Measurements from ENCODE around the gene SLC22A7. TPM values are rescaled to one million over a fixed set of nuclear protein-coding genes. Genes with fewer than 3 reads are reported as not detected.

The SLC22A7 gene
- polyA plus RNA-seq, 1 donor from 2014 or later: 2.3 TPM

DNA sequence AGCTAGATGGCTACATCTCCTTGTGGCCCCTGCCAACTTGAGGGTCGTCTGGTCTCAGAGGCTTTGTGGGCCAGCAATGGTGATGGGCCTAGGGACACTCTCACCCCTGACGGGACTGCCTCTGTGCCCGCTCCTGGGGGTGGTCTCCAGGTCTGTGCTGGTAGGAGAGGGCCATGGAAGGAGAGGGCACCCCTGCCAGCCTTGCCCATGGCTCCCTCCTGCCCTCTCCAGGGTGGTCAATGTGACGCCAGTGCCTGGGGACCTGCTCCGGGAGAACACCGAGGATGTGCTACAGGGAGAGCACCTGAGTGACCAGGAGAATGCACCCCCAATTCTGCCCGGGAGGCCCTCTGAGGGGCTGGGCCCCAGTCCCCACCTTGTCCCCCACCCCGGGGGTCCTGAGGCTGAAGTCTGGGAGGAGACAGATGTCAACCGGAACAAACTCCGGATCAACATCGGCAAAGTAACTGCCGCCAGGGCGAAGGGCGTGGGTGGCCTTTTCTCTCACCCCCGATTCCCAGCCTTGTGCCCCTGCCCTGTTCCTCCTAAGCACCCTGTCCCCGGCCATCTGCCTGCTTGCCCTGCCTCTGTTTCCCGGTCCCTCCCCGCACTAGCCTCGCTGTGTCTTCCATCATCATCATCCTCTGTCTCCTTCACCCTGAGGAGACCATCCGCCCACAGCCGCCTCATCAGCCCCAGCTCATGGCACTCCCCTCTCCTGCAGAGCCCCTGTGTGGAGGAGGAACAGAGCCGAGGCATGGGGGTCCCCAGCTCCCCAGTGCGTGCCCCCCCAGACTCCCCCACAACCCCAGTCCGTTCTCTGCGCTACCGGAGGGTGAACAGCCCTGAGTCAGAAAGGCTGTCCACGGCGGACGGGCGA lies 39.0 kb upstream of the SLC22A7 start:
- Histone ChIP-seq H3K9me3 (ENCODE audit: low read length) (no peaks in the 10 kb centered on the region), H2AFZ (ENCODE audit: low read depth, low read length) (no peak overlapping the region), H3K36me3 (ENCODE audit: insufficient read depth, low read length) (peaks cover 11% of the 10 kb centered on the region), H3K4me2 (ENCODE audit: low read length) (no peak overlapping the region), H3K9me2 (ENCODE audit: insufficient read depth, low read length) (no peaks in the 10 kb centered on the region), H3K79me2 (replicated peaks; ENCODE audit: insufficient read depth, low read length) (no peaks in the 10 kb centered on the region), H3K9ac (ENCODE audit: low read length) (no peak overlapping the region), H4K20me1 (ENCODE audit: insufficient read depth) (no peaks in the 10 kb centered on the region), H3K27ac (ENCODE audit: low read length) (no peak overlapping the region), H3K4me3 (ENCODE audit: low read length) (no peak overlapping the region), H3K27me3 (ENCODE audit: insufficient read depth, low read depth, low read length) (no peaks in the 10 kb centered on the region), H3F3A (ENCODE audit: insufficient read depth, low read length, poor library complexity, severe bottlenecking) (no peaks in the 10 kb centered on the region)
- TF ChIP-seq EP300 (conservative IDR thresholded peaks at IDR 0.05; ENCODE audit: poor library complexity, severe bottlenecking): no peak
- TF ChIP-seq RAD21 (conservative IDR thresholded peaks at IDR 0.05): no peak
- TF ChIP-seq TAF1 (IDR thresholded peaks at IDR 0.05; ENCODE audit: low read depth): no peak
- no peak for TF ChIP-seq MXI1 (conservative IDR thresholded peaks at IDR 0.05; ENCODE audit: poor library complexity, severe bottlenecking)
- TF ChIP-seq SMC3 (conservative IDR thresholded peaks at IDR 0.05; ENCODE audit: poor library complexity): no peak
- no peak for TF ChIP-seq EZH2 (IDR thresholded peaks at IDR 0.05; ENCODE audit: borderline replicate concordance, insufficient read depth, low read length, poor library complexity, severe bottlenecking)
- TF ChIP-seq POLR2AphosphoS5 (IDR thresholded peaks at IDR 0.05): no peak
- TF ChIP-seq, protein P1, sequence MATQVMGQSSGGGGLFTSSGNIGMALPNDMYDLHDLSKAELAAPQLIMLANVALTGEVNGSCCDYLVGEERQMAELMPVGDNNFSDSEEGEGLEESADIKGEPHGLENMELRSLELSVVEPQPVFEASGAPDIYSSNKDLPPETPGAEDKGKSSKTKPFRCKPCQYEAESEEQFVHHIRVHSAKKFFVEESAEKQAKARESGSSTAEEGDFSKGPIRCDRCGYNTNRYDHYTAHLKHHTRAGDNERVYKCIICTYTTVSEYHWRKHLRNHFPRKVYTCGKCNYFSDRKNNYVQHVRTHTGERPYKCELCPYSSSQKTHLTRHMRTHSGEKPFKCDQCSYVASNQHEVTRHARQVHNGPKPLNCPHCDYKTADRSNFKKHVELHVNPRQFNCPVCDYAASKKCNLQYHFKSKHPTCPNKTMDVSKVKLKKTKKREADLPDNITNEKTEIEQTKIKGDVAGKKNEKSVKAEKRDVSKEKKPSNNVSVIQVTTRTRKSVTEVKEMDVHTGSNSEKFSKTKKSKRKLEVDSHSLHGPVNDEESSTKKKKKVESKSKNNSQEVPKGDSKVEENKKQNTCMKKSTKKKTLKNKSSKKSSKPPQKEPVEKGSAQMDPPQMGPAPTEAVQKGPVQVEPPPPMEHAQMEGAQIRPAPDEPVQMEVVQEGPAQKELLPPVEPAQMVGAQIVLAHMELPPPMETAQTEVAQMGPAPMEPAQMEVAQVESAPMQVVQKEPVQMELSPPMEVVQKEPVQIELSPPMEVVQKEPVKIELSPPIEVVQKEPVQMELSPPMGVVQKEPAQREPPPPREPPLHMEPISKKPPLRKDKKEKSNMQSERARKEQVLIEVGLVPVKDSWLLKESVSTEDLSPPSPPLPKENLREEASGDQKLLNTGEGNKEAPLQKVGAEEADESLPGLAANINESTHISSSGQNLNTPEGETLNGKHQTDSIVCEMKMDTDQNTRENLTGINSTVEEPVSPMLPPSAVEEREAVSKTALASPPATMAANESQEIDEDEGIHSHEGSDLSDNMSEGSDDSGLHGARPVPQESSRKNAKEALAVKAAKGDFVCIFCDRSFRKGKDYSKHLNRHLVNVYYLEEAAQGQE (IDR thresholded peaks at IDR 0.05; ENCODE audit: borderline replicate concordance): no peak
- TF ChIP-seq, protein P2, sequence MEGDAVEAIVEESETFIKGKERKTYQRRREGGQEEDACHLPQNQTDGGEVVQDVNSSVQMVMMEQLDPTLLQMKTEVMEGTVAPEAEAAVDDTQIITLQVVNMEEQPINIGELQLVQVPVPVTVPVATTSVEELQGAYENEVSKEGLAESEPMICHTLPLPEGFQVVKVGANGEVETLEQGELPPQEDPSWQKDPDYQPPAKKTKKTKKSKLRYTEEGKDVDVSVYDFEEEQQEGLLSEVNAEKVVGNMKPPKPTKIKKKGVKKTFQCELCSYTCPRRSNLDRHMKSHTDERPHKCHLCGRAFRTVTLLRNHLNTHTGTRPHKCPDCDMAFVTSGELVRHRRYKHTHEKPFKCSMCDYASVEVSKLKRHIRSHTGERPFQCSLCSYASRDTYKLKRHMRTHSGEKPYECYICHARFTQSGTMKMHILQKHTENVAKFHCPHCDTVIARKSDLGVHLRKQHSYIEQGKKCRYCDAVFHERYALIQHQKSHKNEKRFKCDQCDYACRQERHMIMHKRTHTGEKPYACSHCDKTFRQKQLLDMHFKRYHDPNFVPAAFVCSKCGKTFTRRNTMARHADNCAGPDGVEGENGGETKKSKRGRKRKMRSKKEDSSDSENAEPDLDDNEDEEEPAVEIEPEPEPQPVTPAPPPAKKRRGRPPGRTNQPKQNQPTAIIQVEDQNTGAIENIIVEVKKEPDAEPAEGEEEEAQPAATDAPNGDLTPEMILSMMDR (IDR thresholded peaks at IDR 0.05; ENCODE audit: poor library complexity, severe bottlenecking): no peak

DNA sequence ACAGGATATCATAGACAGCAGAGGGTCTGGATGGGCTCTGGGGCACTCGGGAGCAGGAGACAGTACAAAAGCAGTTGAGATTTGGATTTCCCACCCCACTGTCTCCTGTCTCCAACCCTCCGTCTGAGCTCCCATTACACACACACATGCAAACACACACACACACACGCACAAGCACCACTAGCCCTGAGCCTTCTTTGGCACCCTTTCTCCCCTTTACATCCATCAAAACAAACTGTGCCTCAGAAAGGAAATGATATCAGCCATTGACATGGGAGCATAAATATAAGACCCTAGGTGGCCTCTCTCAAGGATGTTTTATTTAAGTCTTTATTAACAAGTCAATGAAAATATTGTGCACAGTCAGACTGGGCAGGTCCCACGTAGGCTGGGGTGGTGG lies 37.3 kb upstream of the SLC22A7 start:
- H3K4me2 ChIP-seq (ENCODE audit: low read length): no peak overlapping the region
- no peak overlapping the region for H3K4me3 ChIP-seq (ENCODE audit: low read length)
- TF ChIP-seq, protein P2 (IDR thresholded peaks at IDR 0.05; ENCODE audit: poor library complexity, severe bottlenecking): no peak
- TF ChIP-seq, protein P1 (IDR thresholded peaks at IDR 0.05; ENCODE audit: borderline replicate concordance): no peak
- no peak for TF ChIP-seq SMC3 (conservative IDR thresholded peaks at IDR 0.05; ENCODE audit: poor library complexity)
- no peak for TF ChIP-seq EP300 (conservative IDR thresholded peaks at IDR 0.05; ENCODE audit: poor library complexity, severe bottlenecking)
- TF ChIP-seq EZH2 (IDR thresholded peaks at IDR 0.05; ENCODE audit: borderline replicate concordance, insufficient read depth, low read length, poor library complexity, severe bottlenecking): no peak
- no peak for TF ChIP-seq TAF1 (IDR thresholded peaks at IDR 0.05; ENCODE audit: low read depth)
- no peak for TF ChIP-seq RAD21 (conservative IDR thresholded peaks at IDR 0.05)
- no peak for TF ChIP-seq POLR2AphosphoS5 (IDR thresholded peaks at IDR 0.05)
- no peak for TF ChIP-seq MXI1 (conservative IDR thresholded peaks at IDR 0.05; ENCODE audit: poor library complexity, severe bottlenecking)
- no peaks in the 10 kb centered on the region for H3K79me2 ChIP-seq (replicated peaks; ENCODE audit: insufficient read depth, low read length)
- H3K9me2 ChIP-seq (ENCODE audit: insufficient read depth, low read length): no peaks in the 10 kb centered on the region
- peaks cover 4% of the 10 kb centered on the region for H3K36me3 ChIP-seq (ENCODE audit: insufficient read depth, low read length)
- no peak overlapping the region for H3K27ac ChIP-seq (ENCODE audit: low read length)
- H3K9ac ChIP-seq (ENCODE audit: low read length): no peak overlapping the region
- H2AFZ ChIP-seq (ENCODE audit: low read depth, low read length): no peak overlapping the region
- H3K27me3 ChIP-seq (ENCODE audit: insufficient read depth, low read depth, low read length): no peaks in the 10 kb centered on the region
- no peaks in the 10 kb centered on the region for H3F3A ChIP-seq (ENCODE audit: insufficient read depth, low read length, poor library complexity, severe bottlenecking)
- no peaks in the 10 kb centered on the region for H3K9me3 ChIP-seq (ENCODE audit: low read length)
- H4K20me1 ChIP-seq (ENCODE audit: insufficient read depth): no peaks in the 10 kb centered on the region

All from neural cell (in vitro differentiated cells).